PC-9 (cell line): ENCODE results near the gene RASGEF1B.

Experiments
- CTCF ChIP-seq: fragments of 200-600 bp; sonication (generic); conservative IDR thresholded peaks from 2 replicates; pipeline ENCODE4 v1.6.1; 2017; ENCODE audit warnings: mixed run types, antibody characterized with exemption, mild to moderate bottlenecking, moderate library complexity
- EZH2 ChIP-seq: fragments of 200-600 bp; sonication (generic); IDR thresholded peaks from 2 replicates; pipeline ENCODE4 v1.8.0; 2017; ENCODE audit warnings: antibody characterized with exemption, low read depth

- TF ChIP-seq CTCF = no peak
- TF ChIP-seq EZH2 = no peak
Observed at GRCh38 chr4:81509191-81509590, 37.5 kb upstream of the RASGEF1B start.
